Measurements from ENCODE around the gene GALNT8.

Gene GALNT8

GRCh38 chr12:4703676-4704075 is 16.5 kb upstream of the GALNT8 start:
- no peak for TF ChIP-seq CTCF (IDR thresholded peaks at IDR 0.05)

- no peak for TF ChIP-seq CTCF (IDR thresholded peaks at IDR 0.05)
Measured at GRCh38 chr12:4705824-4706223, 14.4 kb upstream of the GALNT8 start.

- no peak for TF ChIP-seq CTCF (IDR thresholded peaks at IDR 0.05)
Measured at GRCh38 chr12:4707306-4707705, 12.9 kb upstream of the GALNT8 start.

DNA sequence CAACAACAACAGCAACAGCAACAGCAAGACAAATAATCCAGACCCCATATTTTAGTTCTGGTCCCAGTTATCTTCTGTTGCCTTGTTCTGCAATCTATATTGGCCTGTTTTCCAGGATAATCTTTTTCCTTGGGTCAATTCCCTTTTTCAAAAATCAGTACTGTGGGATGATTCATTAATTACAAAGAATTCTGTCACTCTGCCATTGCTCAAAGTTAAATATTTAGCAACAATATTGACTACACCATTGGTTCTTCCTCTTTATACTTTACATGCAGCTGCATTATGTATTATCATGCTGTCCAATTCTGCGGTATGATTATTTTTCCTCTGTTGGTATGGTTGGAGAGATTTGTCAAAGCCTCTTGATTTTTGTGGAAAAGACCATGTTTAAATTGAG is 10.1 kb upstream of the GALNT8 start:
- no peak for TF ChIP-seq CTCF (IDR thresholded peaks at IDR 0.05)

- TF ChIP-seq CTCF (IDR thresholded peaks at IDR 0.05), result no peak
Measured at GRCh38 chr12:4714879-4715278, 5.3 kb upstream of the GALNT8 start.

GRCh38 chr12:4717806-4718205 is 2.4 kb upstream of the GALNT8 start:
- TF ChIP-seq CTCF (IDR thresholded peaks at IDR 0.05), result no peak

GRCh38 chr12:4720637-4720995 is 416 bp downstream of the GALNT8 start:
- no peak for TF ChIP-seq CTCF (IDR thresholded peaks at IDR 0.05)

- TF ChIP-seq CTCF (IDR thresholded peaks at IDR 0.05), result no peak
Measured at GRCh38 chr12:4723226-4723625, 3.0 kb downstream of the GALNT8 start.

All from LNCAP (cell line).